Endothelial cell of umbilical vein (primary cell): ENCODE measurements around the gene KIZ. TPM values are rescaled to one million over a fixed set of nuclear protein-coding genes. Genes with fewer than 3 reads are reported as not detected.

Source experiments
- BruUV-seq: library from RNA; stranded (reverse); fragments of 400-500 nt; replicated peaks from 2 replicates; lab custom pipeline; 2021; lab: Mats Ljungman, UMichigan
- CTCF ChIA-PET: fragments of 300-600, 350-600 bp; sonication (Branson Sonifier 250); formaldehyde crosslinking; loops from one replicate; lab custom pipeline; 2021; ENCODE audit warnings: antibody characterized with exemption, inconsistent platforms; lab: Charles Lee
- POLR2A ChIA-PET: fragments of 300-600, 350-600 bp; sonication (Branson Sonifier 250); formaldehyde crosslinking; loops from one replicate; lab custom pipeline; 2021; ENCODE audit warnings: antibody characterized with exemption, inconsistent platforms; lab: Charles Lee
- DNase-seq: peaks from one replicate; pipeline ENCODE4 v3.0.0-alpha.2; 2011; ENCODE audit warnings: low read depth, low spot score
- FAIRE-seq: peaks from 2 replicates; lab custom pipeline; 2011; peaks lifted over from hg19 to GRCh38; lab: Jason Lieb, UNC
- H2AFZ ChIP-seq: 2 replicates; pipeline ENCODE4 v1.6.0; 2012; ENCODE audit warnings: low read depth, low read length, control low read depth, inconsistent platforms
- H3K27ac ChIP-seq: 2 replicates; pipeline ENCODE4 v1.5.1; 2011; ENCODE audit warnings: low read depth, mild to moderate bottlenecking, control low read depth, low read length, moderate library complexity; ENCODE audit not compliant: insufficient read depth
- H3K27me3 ChIP-seq, 2 experiments: 2 replicates each; pipeline versions ENCODE4 v1.6.0 to v1.6.1; 2011; ENCODE audit warnings: low read length in 2 of 2, mixed read lengths in 1 of 2; ENCODE audit not compliant: control insufficient read depth in 2 of 2, insufficient read depth in 2 of 2
- H3K36me3 ChIP-seq, 2 experiments: 2 replicates in 1 of 2; 3 replicates in 1 of 2; pipeline ENCODE4 v1.5.1; 2011; ENCODE audit warnings: low read length in 2 of 2, mild to moderate bottlenecking in 1 of 2, moderate library complexity in 1 of 2; ENCODE audit not compliant: control insufficient read depth in 2 of 2, insufficient read depth in 2 of 2; ENCODE audit errors: extremely low read depth in 1 of 2
- H3K4me1 ChIP-seq: 3 replicates; pipeline ENCODE4 v1.5.1; 2011; ENCODE audit warnings: mild to moderate bottlenecking, low read length; ENCODE audit not compliant: control insufficient read depth, insufficient read depth; ENCODE audit errors: extremely low read depth
- H3K4me2 ChIP-seq: 2 replicates; pipeline ENCODE4 v1.6.1; 2011; ENCODE audit warnings: low read length, control low read depth, mixed read lengths; ENCODE audit not compliant: insufficient read depth
- H3K4me3 ChIP-seq, 3 experiments: fragments of 200-600 bp in 1 of 3; sonication (generic), shearing (Covaris generic) in 1 of 3; replicated peaks in 1 of 3; 2 replicates each; pipeline ENCODE4 v1.5.1; 2011 to 2016; ENCODE audit warnings: control low read depth in 3 of 3, low read length in 3 of 3, mild to moderate bottlenecking in 2 of 3, inconsistent platforms in 1 of 3, low read depth in 1 of 3, moderate library complexity in 1 of 3; ENCODE audit not compliant: insufficient read depth in 1 of 3
- H3K79me2 ChIP-seq: 2 replicates; pipeline ENCODE4 v1.6.0; 2012; ENCODE audit warnings: low read length, inconsistent platforms; ENCODE audit not compliant: control insufficient read depth, insufficient read depth
- H3K9ac ChIP-seq: replicated peaks from 2 replicates; pipeline ENCODE3; 2011; ENCODE audit warnings: low read length, control low read depth; ENCODE audit not compliant: insufficient read depth; ENCODE audit errors: extremely low read depth
- H3K9me1 ChIP-seq: replicated peaks from 3 replicates; pipeline ENCODE4 v1.6.0; 2011; ENCODE audit warnings: mild to moderate bottlenecking, low read length; ENCODE audit not compliant: control insufficient read depth, insufficient read depth; ENCODE audit errors: extremely low read depth
- H3K9me3 ChIP-seq: replicated peaks from 2 replicates; pipeline ENCODE4 v1.5.1; 2012; ENCODE audit warnings: low read length, inconsistent platforms; ENCODE audit not compliant: control insufficient read depth, insufficient read depth
- H4K20me1 ChIP-seq: replicated peaks from 2 replicates; pipeline ENCODE3; 2011; ENCODE audit warnings: mild to moderate bottlenecking, low read length; ENCODE audit not compliant: control insufficient read depth, insufficient read depth; ENCODE audit errors: extremely low read depth
- CTCF ChIP-seq, 2 donors: IDR thresholded peaks; 1 replicate in 1 of 2; 2 replicates in 1 of 2; pipeline ENCODE4 v1.5.1; 2011; ENCODE audit warnings: low read length in 2 of 2, mild to moderate bottlenecking in 2 of 2, moderate library complexity in 2 of 2, control low read depth in 1 of 2, inconsistent platforms in 1 of 2, low read depth in 1 of 2; ENCODE audit not compliant: insufficient read depth in 1 of 2; ENCODE audit errors: extremely low read depth in 1 of 2
- EZH2 ChIP-seq: IDR thresholded peaks from 2 replicates; pipeline ENCODE4 v1.6.1; 2012; ENCODE audit warnings: borderline replicate concordance, low read depth, mild to moderate bottlenecking, moderate library complexity, low read length, inconsistent platforms; ENCODE audit not compliant: severe bottlenecking
- FOS ChIP-seq: IDR thresholded peaks from 2 replicates; pipeline ENCODE4 v1.6.1; 2011; ENCODE audit warnings: mild to moderate bottlenecking, low read length, moderate library complexity, borderline replicate concordance; ENCODE audit not compliant: insufficient read depth
- GATA2 ChIP-seq: IDR thresholded peaks from 2 replicates; pipeline ENCODE4 v1.7.0; 2011; ENCODE audit warnings: low read depth, mild to moderate bottlenecking, moderate library complexity, mixed read lengths, low read length; ENCODE audit not compliant: insufficient read length, insufficient read depth
- JUN ChIP-seq: IDR thresholded peaks from 2 replicates; pipeline ENCODE4 v1.6.1; 2011; ENCODE audit warnings: borderline replicate concordance, low read depth; ENCODE audit not compliant: insufficient read length, insufficient read depth
- MAX ChIP-seq: IDR thresholded peaks from 2 replicates; pipeline ENCODE4 v1.6.1; 2011; ENCODE audit not compliant: insufficient read depth, insufficient read length
- MYC ChIP-seq: IDR thresholded peaks from one replicate; pipeline ENCODE4 v1.6.1; 2011; ENCODE audit warnings: mild to moderate bottlenecking, low read depth, low read length
- POLR2A ChIP-seq: IDR thresholded peaks from 2 replicates; pipeline ENCODE4 v1.6.1; 2012; ENCODE audit warnings: low read depth, mild to moderate bottlenecking, control low read depth, low read length
- POLR2AphosphoS5 ChIP-seq: IDR thresholded peaks from 2 replicates; pipeline ENCODE4 v1.6.1; 2012; ENCODE audit warnings: low read depth, mild to moderate bottlenecking, control low read depth, low read length, moderate library complexity; ENCODE audit not compliant: insufficient read depth
- dilution Hi-C: fragments of 300-500 bp; cut with MboI; formaldehyde crosslinking; loops from one replicate; pipeline ENCODE4 v1.15.0; 2019; ENCODE audit warnings: low sequenced_read_pairs; ENCODE audit not compliant: extremely low pct_ligation_motif_present
- intact Hi-C: fragments of 100-400 bp; cut with micrococcal nuclease; formaldehyde crosslinking; loops from one replicate; pipeline ENCODE4 v1.10.0; 2022
- polyA plus RNA-seq, 4 experiments: library from polyadenylated mRNA; depleted of rRNA in 3 of 4; stranded (reverse) in 3 of 4; unstranded in 1 of 4; fragments of >200 nt; gene quantifications; 2 replicates each; pipeline versions ENCODE4 v1.2.1 to v1.2.3, GENCODE V29; 2011 to 2012; ENCODE audit warnings: missing spikeins in 1 of 4
- total RNA-seq: library from RNA; stranded (reverse); gene quantifications from 2 replicates; pipeline ENCODE4 v1.2.3, GENCODE V29; 2021

Gene KIZ
- total and polyA plus RNA-seq, 2 donors (not counting 3 experiments of a cell fraction or from before 2014, with no cell fraction given) = 3.9 to 7.3 TPM

- Histone ChIP-seq H3K4me2 (no peak overlapping the region), H2AFZ (no peak overlapping the region), H3K9me1 (no peaks in the 10 kb centered on the region), H3K4me1 (no peaks in the 10 kb centered on the region), H3K36me3 (no peaks in the 10 kb centered on the region), H4K20me1 (no peaks in the 10 kb centered on the region), H3K9ac (no peak overlapping the region), H3K27ac (no peak overlapping the region), H3K9me3 (no peaks in the 10 kb centered on the region), H3K27me3 (no peaks in the 10 kb centered on the region), H3K4me3 (no peak overlapping the region), H3K79me2 (no peaks in the 10 kb centered on the region)
- intact Hi-C loops = no loop called here
- dilution Hi-C loops = no loop called here
- ChIA-PET CTCF (no interaction called here), POLR2A (no interaction called here)
- DNase-seq = no peak
- no TSS peak for BruUV-seq
- TF ChIP-seq FOS (no peak), GATA2 (no peak), EZH2 (no peak), MAX (no peak), POLR2AphosphoS5 (no peak), CTCF (IDR thresholded peaks at IDR 0.05; ENCODE audit: extremely low read depth in 1 of 2, insufficient read depth in 1 of 2, low read depth in 1 of 2, low read length in 2 of 2) (no peak), POLR2A (no peak), JUN (no peak), MYC (no peak)
- no peak for FAIRE-seq
Measured at GRCh38 chr20:21151791-21152190, 25.9 kb downstream of the KIZ start.
